ENCODE data around the gene P2RX3. TPM values are rescaled to one million over a fixed set of nuclear protein-coding genes. Genes with fewer than 3 reads are reported as not detected.
A peak's percentile ranks its signal among the peaks of the same experiment; 100 is the strongest.

The P2RX3 gene
- total and polyA plus RNA-seq, 2 of the 8 experiments (the other 6 are each of a cell fraction or from before 2014, with no cell fraction given): 0.45 to 0.47 TPM

- 69% methylated on average over 8 of the region's 8 CpGs; no CpG with 5 or more reads in 1 of the 2 experiments for WGBS, 2 experiments (ENCODE audit: extremely low coverage in 1 of 2, insufficient coverage in 1 of 2, insufficient read length in 1 of 2, insufficient replicate concordance in 2 of 2, low coverage in 1 of 2, low lambda C conversion rate in 2 of 2, missing lambda C conversion rate in 1 of 2)
- Histone ChIP-seq H3K79me1 (ENCODE audit: low read depth, low read length) (peaks cover 17% of the 10 kb centered on the region), H3K9ac (replicated peaks in 1 of 4; ENCODE audit: extremely low read depth in 1 of 4, low read depth in 3 of 4, low read length in 3 of 4) (no peak overlapping the region), H3K4ac (replicated peaks; ENCODE audit: insufficient read length, low read depth, low read length) (no peak overlapping the region), H2BK120ac (replicated peaks; ENCODE audit: low read depth, low read length) (no peak overlapping the region), H3K23me2 (ENCODE audit: low read depth, low read length) (peaks cover 4% of the 10 kb centered on the region; the same call in 1 of the 2 replicates), H2AFZ (ENCODE audit: low read length) (no peak overlapping the region), H2AK5ac (ENCODE audit: low read depth, low read length) (no peak overlapping the region), H2BK20ac (ENCODE audit: low read length) (no peak overlapping the region), H3K14ac (ENCODE audit: insufficient read length) (no peak overlapping the region), H3K23ac (ENCODE audit: insufficient read length) (no peak overlapping the region), H3K4me3 (ENCODE audit: extremely low read depth in 1 of 4, insufficient read depth in 2 of 4, low read depth in 3 of 4, low read length in 4 of 4) (no peak overlapping the region), H3K56ac (replicated peaks; ENCODE audit: insufficient read length, low read depth, low read length) (no peak overlapping the region), H4K20me1 (replicated peaks in 1 of 2; ENCODE audit: control insufficient read depth in 1 of 2, insufficient read depth in 2 of 2, low read length in 2 of 2) (peaks cover 0 to 21% of the 10 kb centered on the region in 2 experiments), H3K27ac (ENCODE audit: low read depth, low read length) (no peak overlapping the region), H4K91ac (replicated peaks; ENCODE audit: insufficient read length, low read length) (no peak overlapping the region), H3K79me2 (ENCODE audit: control insufficient read depth in 1 of 2, insufficient read depth in 2 of 2, low read length in 2 of 2) (peaks cover 0 to 13% of the 10 kb centered on the region in 2 experiments; a peak in 2 of 4 replicates), H3K27me3 (replicated peaks in 1 of 4; ENCODE audit: control insufficient read depth in 3 of 4, extremely low read depth in 1 of 4, insufficient read depth in 3 of 4, low read length in 3 of 4) (no peaks in the 10 kb centered on the region), H4K5ac (ENCODE audit: insufficient read length, low read depth, low read length) (no peak overlapping the region), H3K4me2 (ENCODE audit: insufficient read depth in 1 of 2, low read depth in 2 of 2, low read length in 2 of 2) (peak overlapping the region in 1 of 2 experiments; percentile 16; a peak in 1 of 4 replicates), H3K36me3 (ENCODE audit: control insufficient read depth in 2 of 4, insufficient read depth in 4 of 4, low read length in 3 of 4) (peaks cover 18 to 81% (median 54%) of the 10 kb centered on the region in 4 experiments), H3K18ac (ENCODE audit: extremely low read depth, low read length) (no peak overlapping the region), H2BK15ac (ENCODE audit: low read length) (no peak overlapping the region), H3K9me3 (ENCODE audit: insufficient read depth in 2 of 2, low read depth in 1 of 2, low read length in 1 of 2) (no peaks in the 10 kb centered on the region), H2BK5ac (ENCODE audit: low read depth, low read length) (peak overlapping the region; percentile 52; the same call in 1 of the 2 replicates), H4K8ac (ENCODE audit: extremely low read depth, insufficient read depth, low read length) (no peak overlapping the region), H2BK12ac (ENCODE audit: low read depth, low read length) (no peak overlapping the region), H3K4me1 (replicated peaks in 1 of 4; ENCODE audit: control insufficient read depth in 3 of 4, insufficient read depth in 4 of 4, low read length in 3 of 4) (peaks cover 15 to 31% (median 25%) of the 10 kb centered on the region in 4 experiments)
- FAIRE-seq (no peak), DNase-seq (ENCODE audit: low read depth in 1 of 2, low spot score in 2 of 2) (no peak)
- ChIA-PET POLR2A (ENCODE audit: partially characterized antibody) (interaction anchor here (0.9 to 45.7 kb wide), 7 partner anchors 8 to 324 kb away, joined by 3 to 1279 read pairs (median 4); partner anchors contain the start of genes P2RX3, SSRP1 and TNKS1BP1), CTCF (ENCODE audit: partially characterized antibody) (interaction anchor here (1.1 kb wide), 1 partner anchor 16 kb away, joined by 3 read pairs; no protein-coding TSS in a partner anchor)
- TF ChIP-seq CBX8 (IDR thresholded peaks at IDR 0.05; ENCODE audit: borderline replicate concordance, low read depth, low read length): no peak
- no peak for TF ChIP-seq GABPA (IDR thresholded peaks at IDR 0.05; ENCODE audit: borderline replicate concordance, insufficient read depth, low read length)
- TF ChIP-seq RXRA (IDR thresholded peaks at IDR 0.05; ENCODE audit: insufficient read depth, low read depth, low read length): no peak
- TF ChIP-seq EGR1 (IDR thresholded peaks at IDR 0.05; ENCODE audit: borderline replicate concordance, low read depth, low read length): no peak
- no peak for TF ChIP-seq MAFK (IDR thresholded peaks at IDR 0.05; ENCODE audit: low read depth, low read length)
- no peak for TF ChIP-seq RFX5 (IDR thresholded peaks at IDR 0.05; ENCODE audit: borderline replicate concordance, low read depth, low read length)
- TF ChIP-seq SIN3A (conservative IDR thresholded peaks at IDR 0.05 in 1 of 2, IDR thresholded peaks at IDR 0.05 in 1 of 2; ENCODE audit: low read depth in 1 of 2, low read length in 2 of 2): no peak
- TF ChIP-seq POU5F1 (IDR thresholded peaks at IDR 0.05; ENCODE audit: low read depth, low read length): no peak
- no peak for TF ChIP-seq ATF3 (IDR thresholded peaks at IDR 0.05; ENCODE audit: insufficient read depth, low read depth, low read length)
- TF ChIP-seq PHF8 (conservative IDR thresholded peaks at IDR 0.05; ENCODE audit: low read depth, low read length): no peak
- TF ChIP-seq POLR2AphosphoS5 (IDR thresholded peaks at IDR 0.05; ENCODE audit: low read depth, low read length): no peak
- TF ChIP-seq E2F6 (IDR thresholded peaks at IDR 0.05): no peak
Observed at GRCh38 chr11:57315491-57315890, 22.7 kb upstream of the P2RX3 start.

Data from H1 (cell line).